NCI-H748 (cell line): ENCODE measurements around the gene RIPK1.
"Not testable (repeated sequence)": the region's sequence is repeated elsewhere in the genome, so short reads cannot be mapped to it uniquely, and the experiment has no call there.

Experiments used
- DNase-seq: peaks from one replicate; lab custom pipeline; 2025; ENCODE audit not compliant: unreplicated experiment; lab: John Stamatoyannopoulos, UW

RIPK1 gene

DNA sequence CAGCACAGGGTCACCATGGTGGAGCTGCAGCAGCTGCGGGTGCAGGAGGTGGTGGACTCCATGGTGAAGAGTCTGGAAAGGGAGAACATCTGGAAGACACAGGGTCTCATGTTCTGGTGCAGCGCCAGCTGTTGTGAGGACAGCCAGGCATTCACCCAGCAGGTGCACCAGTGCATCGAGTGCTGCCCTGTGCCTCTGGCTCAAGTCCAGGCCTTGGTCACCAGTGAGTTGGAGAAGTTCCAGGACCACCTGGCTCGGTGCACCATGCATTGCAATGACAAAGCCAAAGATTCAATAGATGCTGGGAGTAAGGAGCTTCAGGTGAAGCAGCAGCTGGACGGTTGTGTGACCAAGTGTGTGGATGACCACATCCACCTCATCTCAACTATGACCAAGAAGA, 22.9 kb upstream of the RIPK1 start:
- DNase-seq = peak; percentile 43

GRCh38 chr6:3045777-3046176, 22.5 kb upstream of the RIPK1 start:
- no peak for DNase-seq

GRCh38 chr6:3046295-3046694, 22.0 kb upstream of the RIPK1 start:
- DNase-seq = no peak

GRCh38 chr6:3048009-3048408, 20.3 kb upstream of the RIPK1 start:
- not testable (repeated sequence) for DNase-seq

DNA sequence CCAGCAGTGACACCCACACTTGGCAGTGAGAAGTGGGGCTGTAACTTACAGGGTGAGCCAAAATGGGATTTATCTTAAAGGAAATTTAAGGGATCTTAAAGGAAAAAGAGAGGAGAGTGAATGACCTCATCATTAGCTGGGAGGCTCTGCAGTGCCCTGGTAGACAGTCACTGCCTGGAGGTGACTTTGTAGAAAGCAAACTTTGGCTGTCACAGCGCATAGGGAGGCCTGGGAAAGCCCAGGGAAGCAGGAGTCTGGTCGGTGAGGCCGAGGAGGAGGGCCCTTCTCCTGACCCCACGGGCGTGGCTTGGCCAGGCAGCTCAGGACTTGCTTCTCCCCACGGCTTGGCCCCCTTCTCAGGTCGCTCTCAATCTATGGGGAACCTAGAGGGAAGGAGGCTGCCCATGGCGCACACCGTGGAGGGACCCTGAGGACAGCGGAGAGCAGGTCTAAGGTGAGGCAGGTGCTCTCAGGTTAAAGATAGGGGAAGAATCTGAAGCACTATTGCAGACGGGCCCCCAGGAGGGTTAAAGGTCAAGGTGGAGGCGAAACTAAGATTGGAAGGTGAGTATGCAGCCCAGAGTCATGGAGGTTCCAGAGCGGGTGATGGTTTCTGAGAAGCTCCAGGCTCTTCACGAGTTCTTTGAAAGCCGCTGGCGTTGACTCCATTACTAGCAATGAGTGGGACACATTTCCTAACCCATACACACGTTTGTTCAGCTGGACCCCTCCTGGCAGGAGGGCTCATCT, 15.6 kb upstream of the RIPK1 start:
- peak; percentile 63 for DNase-seq

DNA sequence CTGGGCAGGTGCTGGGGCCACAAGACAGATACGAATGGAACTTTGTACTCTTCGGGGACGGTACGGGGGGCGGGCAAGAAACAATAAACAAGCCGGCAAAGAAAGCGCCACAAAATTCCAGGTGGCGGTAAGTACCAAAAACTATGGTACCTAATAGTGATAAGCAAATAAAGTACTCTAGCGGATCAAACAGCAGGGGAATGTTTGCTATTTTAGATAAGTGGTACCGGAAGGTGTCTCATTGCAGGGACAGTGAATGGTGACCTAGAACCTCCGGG, 15.1 kb upstream of the RIPK1 start:
- no peak for DNase-seq

GRCh38 chr6:3054229-3055157, 13.8 kb upstream of the RIPK1 start:
- peak; percentile 84 for DNase-seq

DNA sequence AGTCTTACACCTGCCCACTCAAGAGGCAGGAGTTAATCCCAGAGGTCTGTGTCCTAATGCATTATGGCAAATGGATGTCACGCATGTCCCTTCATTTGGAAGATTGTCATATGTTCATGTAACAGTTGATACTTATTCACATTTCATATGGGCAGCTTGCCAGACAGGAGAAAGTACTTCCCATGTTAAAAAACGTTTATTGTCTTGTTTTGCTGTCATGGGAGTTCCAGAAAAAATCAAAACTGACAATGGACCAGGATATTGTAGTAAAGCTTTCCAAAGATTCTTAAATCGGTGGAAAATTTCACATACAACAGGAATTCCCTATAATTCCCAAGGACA, 13.2 kb upstream of the RIPK1 start:
- not testable (repeated sequence) for DNase-seq

DNA sequence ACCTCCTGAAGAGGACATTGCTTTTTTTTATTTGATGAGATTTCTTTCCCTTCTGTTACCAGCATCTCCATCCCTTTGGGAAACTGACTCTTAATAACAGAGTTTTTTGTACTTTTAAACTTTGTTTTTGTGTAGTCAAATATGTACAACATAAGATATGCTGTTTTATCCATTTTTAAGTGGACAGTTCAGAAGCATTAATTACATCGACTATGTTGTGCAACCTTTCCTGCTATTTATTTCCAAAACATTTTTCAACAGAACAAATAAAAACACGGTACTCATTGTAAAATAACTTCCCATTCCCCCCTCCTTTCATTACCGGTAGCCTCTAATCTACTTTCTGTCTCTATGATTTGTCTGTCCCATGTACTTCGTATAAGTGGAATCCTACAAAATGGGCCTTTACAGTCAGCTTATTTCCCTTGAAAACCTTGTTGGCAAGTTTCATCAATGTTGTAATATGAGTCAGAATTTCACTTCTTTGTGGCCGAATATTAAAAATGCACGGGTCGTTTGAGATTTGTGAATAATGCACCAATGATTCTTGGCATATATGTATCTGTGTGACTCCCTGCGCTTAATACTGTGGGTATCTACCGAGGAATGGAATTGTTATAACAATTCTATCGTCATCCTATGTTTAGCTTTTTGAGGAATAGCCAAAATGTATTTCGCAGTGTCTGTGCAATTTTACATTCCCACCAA, 11.1 kb upstream of the RIPK1 start:
- no peak for DNase-seq

DNA sequence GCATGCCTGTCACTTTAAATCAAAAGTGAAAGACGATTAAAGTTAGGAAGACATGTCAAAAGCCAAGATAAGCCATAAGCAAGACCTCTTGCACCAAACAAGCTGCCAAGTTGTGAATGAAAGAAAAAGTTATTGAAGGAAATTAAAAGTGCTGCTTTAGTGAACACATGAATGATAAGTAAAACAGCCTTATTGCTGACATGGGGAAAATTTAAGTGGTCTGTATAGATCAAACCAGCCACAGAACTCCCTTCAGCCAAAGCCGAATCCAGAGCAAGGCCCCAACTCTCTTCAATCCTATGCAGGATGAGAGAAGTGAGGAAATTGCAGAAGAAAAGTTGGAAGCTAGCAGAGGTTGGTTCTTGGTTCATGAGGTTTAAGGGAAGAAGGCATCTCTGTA, 9.3 kb upstream of the RIPK1 start:
- no peak for DNase-seq

GRCh38 chr6:3060092-3060491, 8.2 kb upstream of the RIPK1 start:
- DNase-seq = not testable (repeated sequence)

- no peak for DNase-seq
These were observed 6.8 kb upstream of the RIPK1 start for GRCh38 chr6:3061501-3061941.

- not testable (repeated sequence) for DNase-seq
These were observed 5.0 kb upstream of the RIPK1 start for GRCh38 chr6:3063340-3063732.

DNA sequence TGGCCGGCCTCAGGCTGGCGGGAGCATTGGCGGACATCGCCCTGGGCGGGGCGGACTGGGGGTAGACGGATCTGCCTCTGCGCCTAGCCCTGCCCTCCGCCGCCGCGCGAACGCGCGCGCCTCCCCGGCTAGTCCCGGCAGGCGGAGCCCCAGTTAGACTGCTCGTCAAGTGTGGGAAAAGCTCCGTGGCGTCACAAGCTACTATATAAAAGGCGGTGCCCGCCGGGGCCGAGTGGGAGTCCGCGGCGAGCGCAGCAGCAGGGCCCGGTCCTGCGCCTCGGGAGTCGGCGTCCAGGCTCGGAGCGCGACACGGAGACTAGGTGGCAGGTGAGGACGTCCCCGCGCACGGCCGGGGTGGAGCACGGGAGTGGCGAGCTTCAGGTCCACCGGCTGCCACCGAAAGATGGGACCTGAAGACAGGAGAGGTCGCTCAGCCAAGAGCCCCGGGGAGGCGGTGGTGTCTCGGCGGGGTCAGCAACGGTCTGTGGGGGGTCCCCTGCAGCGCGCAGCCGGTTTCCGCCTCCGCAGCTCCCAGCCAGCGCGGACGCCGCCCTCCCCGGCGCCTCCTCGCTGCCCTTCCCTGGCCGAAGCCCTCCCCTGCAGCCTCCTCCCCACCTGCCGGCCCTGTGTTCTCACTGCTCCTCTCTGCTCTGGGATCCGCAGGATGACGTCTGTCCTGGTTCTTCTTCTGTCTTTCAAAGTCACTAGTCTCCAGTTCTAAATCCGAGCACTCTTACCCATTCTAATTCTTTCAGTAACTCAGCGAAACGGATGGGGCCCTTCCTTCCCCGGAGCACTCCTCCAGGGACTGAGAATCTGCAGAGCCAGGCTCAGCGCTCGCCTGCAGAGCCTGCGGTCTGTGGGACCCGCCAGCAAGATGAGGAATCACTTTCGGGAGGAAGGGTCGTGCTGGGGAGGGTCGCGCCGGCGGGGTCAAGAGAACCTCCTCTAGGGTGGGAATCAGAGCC, 4.3 kb upstream of the RIPK1 start:
- peak; percentile 94 for DNase-seq

DNA sequence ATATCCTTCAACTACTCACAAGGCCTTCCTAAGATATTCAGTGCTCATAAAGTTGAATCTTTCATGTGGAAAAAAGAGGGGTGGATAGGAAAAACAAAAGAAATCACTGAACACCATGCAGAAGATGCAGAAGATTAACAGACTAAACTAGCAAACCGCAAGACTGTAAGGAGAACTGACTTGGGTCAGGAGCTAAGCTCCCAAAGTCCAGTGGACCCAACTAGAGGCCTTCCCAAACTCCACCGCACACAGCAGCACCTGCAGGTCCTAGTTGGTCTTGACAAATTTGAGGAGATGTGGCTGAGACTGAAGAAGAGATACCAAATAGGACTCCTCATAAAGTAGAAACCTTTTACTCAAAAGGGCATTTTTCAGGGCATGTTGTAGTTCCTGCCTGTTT, 3.3 kb downstream of the RIPK1 start:
- no peak for DNase-seq

- DNase-seq = no peak
These were observed 4.5 kb downstream of the RIPK1 start for GRCh38 chr6:3072798-3073197.

- DNase-seq = no peak
These were observed 5.1 kb downstream of the RIPK1 start for GRCh38 chr6:3073382-3073781.

GRCh38 chr6:3075772-3076113, 7.4 kb downstream of the RIPK1 start:
- DNase-seq = no peak

GRCh38 chr6:3076320-3076719, 8.0 kb downstream of the RIPK1 start:
- DNase-seq = no peak

- DNase-seq = no peak
These were observed 9.1 kb downstream of the RIPK1 start for GRCh38 chr6:3077430-3077829.

DNA sequence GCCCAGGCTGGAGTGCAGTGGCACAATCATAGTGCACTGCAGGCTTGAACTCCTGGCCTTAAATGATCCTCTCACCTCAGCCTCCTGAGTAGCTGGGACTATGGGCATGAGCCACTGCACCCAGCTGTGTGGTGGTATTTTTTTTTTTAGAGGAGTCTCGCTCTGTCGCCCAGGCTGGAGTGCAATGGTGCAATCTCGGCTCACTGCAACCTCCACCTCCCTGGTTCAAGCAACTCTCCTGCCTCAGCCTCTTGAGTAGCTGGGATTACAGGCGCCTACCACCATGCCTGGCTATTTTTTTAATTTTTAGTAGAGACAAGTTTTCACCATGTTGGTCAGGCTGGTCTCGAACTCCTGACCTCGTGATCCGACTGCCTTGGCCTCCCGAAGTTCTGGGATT, 10.7 kb downstream of the RIPK1 start:
- DNase-seq = not testable (repeated sequence)
